HG03575 (cell line): ENCODE results near the gene C3orf52.
A peak's percentile ranks its signal among the peaks of the same experiment; 100 is the strongest.

Experiments used
- ATAC-seq: cut with Tn5 transposase; IDR thresholded peaks from one replicate; pipeline ENCODE4 v1.9.1; 2021; ENCODE audit not compliant: unreplicated experiment, insufficient number of reproducible peaks, low FRiP score; ENCODE audit errors: extremely low read depth

C3orf52 gene

GRCh38 chr3:112132554-112132953 is 46.4 kb downstream of the C3orf52 start:
- no peak for ATAC-seq

DNA sequence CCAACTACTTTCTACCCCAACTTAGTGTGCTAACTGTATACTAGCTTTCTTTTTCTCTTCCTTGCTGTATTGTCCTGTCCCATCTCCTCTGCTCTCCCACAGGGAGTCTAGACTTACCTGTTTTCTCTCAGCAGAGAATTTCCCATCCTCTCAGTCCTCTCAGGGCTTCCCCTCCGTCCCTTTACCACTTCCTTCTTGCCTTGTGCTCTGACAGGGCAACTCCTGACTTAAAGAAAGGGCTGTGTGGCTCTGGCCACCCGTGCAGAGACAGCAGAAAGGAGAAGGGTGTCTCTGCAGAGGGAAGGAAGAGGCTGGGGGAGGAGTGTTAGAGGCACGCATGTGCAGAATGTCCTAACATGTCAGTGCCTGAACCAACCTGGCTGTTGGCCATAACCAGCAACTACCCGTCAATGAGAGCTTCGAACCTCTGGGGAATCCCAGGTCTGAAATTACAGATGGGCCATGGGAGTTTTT is 46.8 kb downstream of the C3orf52 start, which contains the start of gene GCSAM:
TSS of gene GCSAM (minus strand) at position 274 of the 474 bp plus-strand sequence. CDS start at position 146, 128 bp downstream.
- peak; percentile 35 for ATAC-seq

DNA sequence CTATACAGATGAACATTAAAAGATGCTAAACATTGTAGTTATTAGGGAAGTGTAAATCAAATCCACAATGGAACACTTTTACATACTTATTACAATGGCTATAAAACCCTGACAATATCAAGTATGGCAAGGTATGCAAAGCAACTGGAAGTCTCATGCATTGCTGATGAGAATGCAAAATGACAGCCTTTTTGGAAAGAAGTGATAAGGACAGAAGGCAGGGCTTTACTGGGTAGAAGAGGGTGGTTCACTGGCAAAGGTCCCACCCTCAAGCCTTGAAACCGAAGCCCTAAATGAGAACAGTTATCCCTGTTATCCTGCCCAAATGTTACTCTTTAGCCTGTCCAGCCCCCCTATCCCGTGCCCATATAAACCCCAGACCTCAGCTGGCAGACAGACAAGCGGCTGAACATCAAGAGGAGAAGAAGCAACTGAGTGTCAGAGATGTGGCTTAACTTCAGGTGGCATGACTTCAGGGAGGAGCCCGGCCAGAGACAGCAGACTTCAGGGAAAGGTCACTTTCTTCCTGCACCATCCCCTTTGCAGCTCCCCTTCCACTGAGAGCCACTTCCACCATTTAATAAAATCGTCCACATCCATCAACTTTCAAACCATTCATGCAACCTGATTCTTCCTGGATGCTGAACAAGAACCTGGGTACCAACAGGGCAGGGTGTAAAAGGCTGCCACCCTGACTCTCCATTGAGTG is 47.6 kb downstream of the C3orf52 start:
- ATAC-seq = no peak

DNA sequence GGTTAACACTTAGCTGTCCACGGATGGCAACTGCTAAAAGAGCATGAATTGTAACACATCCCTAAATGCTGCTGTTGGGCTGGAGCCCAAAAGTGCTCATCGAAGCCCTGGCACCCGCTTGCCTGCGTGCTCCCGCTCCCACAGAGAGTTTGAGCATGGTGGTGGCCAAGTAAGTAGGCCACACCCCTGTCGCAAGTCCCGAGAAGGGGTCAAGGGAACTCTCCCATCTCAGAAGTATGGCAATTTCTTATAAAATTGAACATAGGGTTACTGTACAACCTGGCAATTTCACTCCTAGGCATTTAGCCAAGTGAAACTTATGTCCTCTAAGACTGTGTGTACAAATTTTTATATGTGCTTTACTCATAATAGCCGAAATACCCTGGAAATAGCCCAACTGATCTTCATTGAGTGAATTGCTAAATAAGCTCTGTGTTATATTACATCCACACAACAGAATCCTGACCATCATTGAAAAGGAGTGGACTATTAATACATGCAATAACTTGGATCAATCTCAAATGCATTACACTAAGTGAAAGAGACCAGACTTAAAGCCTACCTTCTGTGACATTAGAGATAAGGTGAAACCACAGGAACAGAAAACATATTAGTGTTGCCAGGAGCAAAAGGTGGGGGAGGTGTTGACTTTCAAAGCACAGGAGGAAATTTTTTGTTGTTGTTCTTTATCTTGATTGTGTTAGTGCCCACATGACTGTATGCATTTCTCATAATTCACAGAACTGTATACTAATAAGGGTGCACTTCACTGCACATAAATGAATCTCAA is 48.3 kb downstream of the C3orf52 start:
- no peak for ATAC-seq

DNA sequence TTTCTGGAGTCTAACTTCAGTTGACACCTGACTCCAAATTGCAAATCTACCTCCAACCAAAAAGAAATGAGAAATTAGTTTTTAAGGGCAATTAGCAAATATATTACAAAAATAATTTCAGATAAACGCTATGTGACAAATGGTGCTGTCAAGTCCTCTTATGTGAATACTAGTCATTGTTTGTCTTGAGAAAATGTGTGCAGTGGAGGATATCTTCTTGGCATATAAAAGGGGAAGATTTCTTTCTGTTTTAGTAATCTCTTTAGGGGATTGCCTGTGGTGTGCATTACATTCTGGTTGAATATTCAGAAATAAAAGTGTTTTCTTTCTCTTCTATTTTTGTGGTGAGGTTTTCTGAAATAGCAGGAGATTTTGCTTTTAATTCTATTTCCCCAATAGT is 49.9 kb downstream of the C3orf52 start:
- no peak for ATAC-seq

DNA sequence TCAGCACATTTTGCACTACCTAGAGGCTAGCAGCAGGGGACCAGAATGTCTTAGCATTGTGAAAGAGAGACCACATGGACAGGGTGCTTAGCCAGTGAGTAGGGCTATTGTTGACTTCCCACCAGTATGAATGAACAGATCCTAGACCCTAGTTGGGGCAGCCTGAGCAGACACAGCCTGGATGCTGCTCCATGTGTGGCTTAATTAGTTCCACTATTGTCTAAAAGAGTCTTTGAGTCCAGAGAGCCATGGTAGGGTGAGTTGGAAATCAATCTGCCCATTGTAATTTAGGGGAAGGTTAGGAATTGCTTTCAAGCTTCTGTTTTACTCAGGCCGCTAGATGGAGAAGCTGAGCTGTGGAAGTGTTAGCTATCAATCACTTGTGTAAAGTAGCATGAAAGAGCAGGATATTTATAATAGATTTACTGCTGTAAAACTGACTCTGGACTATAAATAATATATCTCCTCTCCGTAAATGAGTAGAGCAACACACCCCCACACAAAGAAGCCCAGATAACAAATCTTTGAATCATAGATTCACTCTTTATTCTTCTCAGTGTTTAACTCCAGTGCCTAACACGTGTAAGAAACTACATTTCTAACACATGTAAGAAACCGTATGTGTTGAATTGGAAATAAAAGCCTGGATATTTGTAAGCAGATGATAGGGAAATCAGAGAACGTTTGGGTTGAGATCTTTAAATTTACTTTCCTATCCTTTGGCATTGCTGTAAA is 50.9 kb downstream of the C3orf52 start:
- ATAC-seq = no peak

- ATAC-seq = no peak
Observed at GRCh38 chr3:112137781-112138180, 51.6 kb downstream of the C3orf52 start.

- ATAC-seq = no peak
Observed at GRCh38 chr3:112138219-112138969, 52.2 kb downstream of the C3orf52 start.

GRCh38 chr3:112140584-112140983 is 54.4 kb downstream of the C3orf52 start:
- no peak for ATAC-seq

DNA sequence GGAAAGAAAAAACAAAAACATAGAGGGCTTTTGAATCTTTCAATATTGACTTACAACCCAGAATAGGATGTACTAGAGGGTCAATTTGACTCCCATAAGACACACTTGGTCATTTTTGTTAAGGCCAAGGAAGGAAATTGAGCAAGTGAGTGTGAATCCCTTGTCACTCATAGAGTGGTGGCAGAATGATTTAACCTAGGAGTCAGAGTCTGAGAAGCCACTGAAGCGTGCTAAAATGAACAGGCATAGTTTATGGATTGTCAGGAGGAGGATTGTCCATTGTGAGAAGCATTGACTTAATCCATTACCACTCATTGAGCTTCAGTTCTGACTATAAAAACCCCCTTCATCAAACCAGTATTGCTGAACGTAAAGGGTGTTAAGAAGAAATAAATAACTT is 55.1 kb downstream of the C3orf52 start:
- no peak for ATAC-seq

DNA sequence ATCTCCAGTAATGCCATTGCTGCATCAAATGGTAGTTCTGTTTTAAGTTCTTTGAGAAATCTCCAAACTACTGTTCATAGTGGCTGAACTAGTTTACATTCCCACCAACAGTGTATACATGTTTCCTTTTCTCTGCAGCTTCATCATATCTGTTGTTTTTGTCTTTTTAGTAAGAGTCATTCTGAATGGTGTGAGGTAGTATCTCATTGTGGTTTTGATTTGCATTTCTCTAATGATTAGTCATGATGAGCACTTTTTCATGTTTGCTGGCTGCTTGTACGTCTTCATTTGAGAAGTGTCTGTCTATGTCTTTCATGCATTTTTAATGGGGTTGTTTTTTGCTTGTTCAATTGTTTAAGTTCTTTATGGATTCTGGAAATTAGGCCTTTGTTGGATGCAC is 57.1 kb downstream of the C3orf52 start:
- ATAC-seq = peak; percentile 47

GRCh38 chr3:112143689-112144088 is 57.5 kb downstream of the C3orf52 start:
- no peak for ATAC-seq

DNA sequence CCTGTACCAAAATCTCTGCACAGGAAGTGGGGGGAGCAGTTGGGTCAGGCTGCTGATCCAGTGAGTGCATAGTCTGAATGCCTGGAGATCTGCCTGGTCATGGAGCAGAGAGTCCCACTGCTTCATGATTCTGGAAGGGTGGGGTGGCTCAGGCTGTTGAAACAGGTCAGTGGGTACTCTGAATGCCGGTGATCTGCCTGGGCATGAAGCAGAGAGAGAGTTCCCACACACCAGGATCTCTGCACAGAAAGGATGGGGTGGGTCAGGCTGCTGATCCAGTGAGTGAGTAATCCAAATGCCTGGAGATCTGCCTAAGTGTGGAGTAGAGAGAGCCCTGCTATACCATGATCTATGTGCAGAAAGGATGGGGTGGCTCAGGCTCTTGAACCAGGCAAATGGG is 62.9 kb downstream of the C3orf52 start:
- no peak for ATAC-seq

DNA sequence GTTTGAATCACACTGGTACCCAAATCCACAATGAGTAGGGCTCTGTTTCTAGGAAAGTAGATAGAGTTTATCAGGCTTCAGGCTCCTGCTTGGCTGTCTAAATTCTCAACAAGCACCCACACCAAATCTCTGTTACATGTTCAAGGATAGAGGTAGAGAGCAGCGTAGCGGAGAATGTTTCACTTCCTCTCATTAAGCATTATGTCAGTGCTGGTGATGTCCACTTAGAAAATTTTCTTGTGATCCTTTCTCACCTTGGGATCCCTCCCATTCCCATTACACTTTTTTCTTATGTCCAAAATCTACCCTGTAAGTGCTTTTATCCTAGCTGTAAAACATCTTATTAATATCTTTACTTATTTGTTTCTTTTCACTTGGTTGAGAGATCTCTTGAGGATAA is 81.6 kb downstream of the C3orf52 start:
- ATAC-seq = no peak
